Lung microvascular endothelial cell (primary cell): ENCODE data around the gene KIAA1217. TPM values are rescaled to one million over a fixed set of nuclear protein-coding genes. Genes with fewer than 3 reads are reported as not detected.

Experiments
- DNase-seq, 2 donors: peaks; one replicate each; pipeline versions ENCODE4 v3.0.0 to v3.0.0-alpha.2; 2010; ENCODE audit warnings: low read depth in 2 of 2
- total RNA-seq: library from RNA; depleted of rRNA; stranded (reverse); fragments of >200 nt; gene quantifications from 2 replicates; pipeline ENCODE4 v1.2.1, GENCODE V29; 2014

KIAA1217 gene
- total RNA-seq, 1 donor from 2014 or later = 2.8 TPM

DNA sequence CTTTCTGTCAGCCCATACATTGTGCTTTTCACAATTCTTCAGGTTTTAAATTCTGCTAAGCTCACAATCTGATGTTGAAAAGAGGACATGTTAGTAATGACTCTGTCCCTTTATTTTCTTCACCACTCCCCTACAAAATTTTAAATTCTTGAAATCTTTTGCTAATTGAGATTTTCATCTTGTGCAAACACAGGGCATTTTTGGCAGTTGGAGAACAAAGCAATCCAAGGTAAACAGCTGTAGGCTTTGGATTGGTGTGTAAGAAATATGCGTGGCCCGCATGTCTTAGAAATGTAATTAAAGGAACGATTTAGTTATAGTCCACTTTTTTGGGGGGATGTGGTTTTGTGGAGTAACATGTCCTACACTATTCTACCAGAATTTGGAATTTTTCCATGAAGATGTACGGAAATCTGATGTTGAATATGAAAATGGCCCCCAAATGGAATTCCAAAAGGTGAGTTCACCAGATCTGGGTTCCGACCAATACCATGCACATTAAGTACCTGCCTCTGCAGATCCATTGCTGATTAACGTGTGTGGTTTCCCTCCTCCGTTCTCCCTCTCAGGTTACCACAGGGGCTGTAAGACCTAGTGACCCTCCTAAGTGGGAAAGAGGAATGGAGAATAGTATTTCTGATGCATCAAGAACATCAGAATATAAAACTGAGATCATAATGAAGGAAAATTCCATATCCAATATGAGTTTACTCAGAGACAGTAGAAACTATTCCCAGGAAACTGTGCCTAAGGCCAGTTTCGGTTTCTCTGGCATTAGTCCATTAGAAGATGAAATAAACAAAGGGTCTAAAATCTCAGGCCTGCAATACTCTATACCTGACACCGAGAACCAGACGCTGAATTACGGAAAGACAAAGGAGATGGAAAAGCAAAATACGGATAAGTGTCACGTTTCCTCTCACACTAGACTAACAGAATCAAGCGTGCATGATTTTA, 333.7 kb downstream of the KIAA1217 start:
- DNase-seq = peak in 1 of 2 donors; percentile 15

DNA sequence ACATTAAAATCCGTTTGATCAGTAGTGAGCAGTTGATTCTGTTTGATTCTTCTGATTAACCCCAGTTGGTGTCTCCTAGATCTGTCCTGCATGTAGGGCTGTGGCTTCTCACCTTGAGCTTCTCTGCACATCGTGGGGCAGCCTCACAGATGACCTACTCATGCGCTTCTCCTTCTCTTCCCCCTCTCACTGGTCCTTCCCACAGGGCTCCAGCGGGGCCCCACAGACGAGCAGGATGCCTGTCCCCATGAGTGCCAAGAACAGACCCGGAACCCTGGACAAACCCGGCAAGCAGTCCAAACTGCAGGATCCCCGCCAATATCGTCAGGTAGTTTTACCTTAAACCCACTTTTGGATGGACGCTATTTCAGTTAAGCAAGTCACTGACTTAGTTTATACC, 335.8 kb downstream of the KIAA1217 start:
- DNase-seq = no peak

DNA sequence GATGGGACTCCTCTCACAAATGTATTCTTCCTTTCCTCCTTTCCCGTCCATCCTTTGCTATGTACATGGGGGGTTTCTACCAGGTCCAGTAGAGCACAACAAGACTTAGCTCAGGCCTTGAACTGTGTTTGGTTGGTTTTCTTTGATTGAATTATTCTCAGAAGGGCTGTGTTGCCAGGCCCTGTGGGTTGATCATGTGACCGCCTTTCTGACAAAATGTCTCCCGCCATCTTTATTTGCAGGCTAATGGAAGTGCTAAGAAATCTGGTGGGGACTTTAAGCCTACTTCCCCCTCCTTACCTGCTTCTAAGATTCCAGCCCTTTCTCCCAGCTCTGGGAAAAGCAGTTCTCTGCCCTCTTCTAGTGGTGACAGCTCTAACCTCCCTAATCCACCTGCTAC, 336.6 kb downstream of the KIAA1217 start:
- no peak for DNase-seq

DNA sequence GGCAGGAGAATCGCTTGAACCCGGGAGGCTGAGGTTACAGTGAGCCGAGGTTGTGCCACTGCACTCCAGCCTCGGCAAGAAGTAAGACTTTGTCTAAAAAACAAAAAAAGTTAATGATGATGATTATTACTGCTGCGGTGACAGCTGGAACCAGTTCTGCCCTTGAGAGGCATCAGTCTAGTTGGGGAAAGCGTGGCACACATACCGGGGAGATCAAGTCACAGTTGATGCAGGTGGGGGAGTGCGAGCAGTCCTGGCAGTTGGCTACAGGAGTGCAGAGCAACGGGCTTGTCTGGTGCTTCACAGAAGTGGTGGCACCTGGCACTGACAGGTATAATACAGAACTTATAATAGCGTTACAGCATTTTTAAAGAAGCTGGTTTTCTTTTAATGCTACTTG, 341.7 kb downstream of the KIAA1217 start:
- no peak for DNase-seq

DNA sequence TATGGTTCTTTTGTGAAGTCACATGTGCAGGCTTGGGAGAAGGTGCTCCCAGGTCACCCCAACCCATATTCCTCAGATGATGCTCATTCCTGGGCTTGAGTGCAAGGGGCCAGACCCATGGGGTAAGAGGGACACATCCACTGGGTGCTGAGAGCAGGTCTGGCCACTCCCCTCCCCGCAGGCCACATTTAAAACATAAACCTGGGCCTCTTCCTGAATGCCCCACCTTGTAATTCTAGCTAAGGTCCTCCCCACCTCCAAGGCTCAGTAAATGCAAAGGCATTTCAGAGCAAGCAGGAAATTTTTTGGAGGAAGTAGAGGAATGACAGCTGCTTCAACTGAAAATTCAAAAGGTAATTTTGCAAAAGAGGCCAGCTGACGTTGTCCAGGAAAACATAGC, 342.2 kb downstream of the KIAA1217 start:
- DNase-seq = no peak

GRCh38 chr10:24552346-24553016, 343.5 kb downstream of the KIAA1217 start:
- DNase-seq = peak in 1 of 2 donors; percentile 26

DNA sequence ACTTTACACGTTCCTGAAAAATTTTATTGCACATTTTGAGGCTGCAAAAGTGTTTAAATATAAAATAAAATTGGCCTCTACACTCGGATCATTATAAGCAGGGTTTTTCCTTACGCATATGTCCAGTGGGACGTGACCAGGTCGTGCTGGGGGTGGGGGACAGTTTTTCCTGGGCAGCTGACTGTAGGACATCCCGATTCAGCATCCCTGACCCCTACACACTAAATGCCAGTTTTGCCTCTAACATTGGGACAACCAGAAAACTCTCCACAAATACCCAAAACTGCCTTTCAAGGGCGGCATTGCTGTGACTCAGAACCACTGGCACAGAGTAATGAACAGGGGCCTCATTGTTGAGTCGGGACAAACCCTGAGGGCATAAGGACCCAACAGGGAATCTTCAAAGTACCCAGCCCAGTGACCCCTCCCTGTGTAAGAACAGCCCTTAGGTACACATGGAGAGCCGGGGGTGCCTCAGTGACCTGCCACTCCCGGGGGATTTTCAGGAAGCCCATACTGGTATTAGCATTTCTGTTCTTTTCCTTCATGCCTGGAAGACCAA, 344.2 kb downstream of the KIAA1217 start:
- DNase-seq = no peak

- no peak for DNase-seq
These were observed 345.1 kb downstream of the KIAA1217 start for GRCh38 chr10:24554036-24554435.

GRCh38 chr10:24556126-24556749, 347.3 kb downstream of the KIAA1217 start:
- DNase-seq = no peak

- DNase-seq = peak; percentile 55 to 78
These were observed 348.1 kb downstream of the KIAA1217 start for GRCh38 chr10:24556750-24557742.

DNA sequence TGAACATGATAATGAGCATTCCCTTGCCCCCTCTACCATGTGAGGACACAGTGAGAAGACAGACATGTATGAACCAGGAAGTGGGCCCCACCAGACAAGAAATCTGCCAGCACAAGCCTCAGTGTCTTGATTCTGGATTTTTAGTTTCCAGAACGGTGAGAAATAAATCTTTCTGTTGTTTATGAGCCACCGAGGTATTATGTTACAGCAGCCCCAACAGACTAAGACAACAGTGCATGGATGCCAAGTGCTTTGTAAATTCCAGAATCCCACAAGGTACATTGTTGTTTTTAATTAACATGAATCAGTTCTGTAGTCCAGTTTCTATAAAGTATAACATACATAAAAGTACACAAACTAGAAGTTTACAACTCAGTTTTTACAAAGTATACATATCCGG, 352.5 kb downstream of the KIAA1217 start:
- DNase-seq = no peak

DNA sequence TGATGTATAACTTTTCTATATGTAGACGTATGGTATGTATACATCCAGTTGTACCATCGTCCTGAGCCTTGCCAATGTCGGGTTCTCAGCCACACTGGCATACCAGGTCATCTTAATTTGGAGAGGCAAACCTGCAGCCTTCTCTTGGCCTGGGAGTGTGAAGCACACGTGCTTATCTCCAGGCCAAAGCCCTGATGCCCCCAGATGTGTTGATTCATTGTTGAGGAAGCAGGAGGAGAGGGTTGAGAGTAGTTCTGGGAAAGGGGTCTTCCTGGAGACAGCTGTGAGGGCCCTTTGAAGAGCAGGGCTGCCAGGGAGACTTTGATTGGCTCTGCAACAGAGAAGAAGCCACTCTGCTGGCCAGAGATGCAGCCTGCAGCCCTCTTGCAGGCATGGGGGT, 359.1 kb downstream of the KIAA1217 start:
- DNase-seq = no peak

DNA sequence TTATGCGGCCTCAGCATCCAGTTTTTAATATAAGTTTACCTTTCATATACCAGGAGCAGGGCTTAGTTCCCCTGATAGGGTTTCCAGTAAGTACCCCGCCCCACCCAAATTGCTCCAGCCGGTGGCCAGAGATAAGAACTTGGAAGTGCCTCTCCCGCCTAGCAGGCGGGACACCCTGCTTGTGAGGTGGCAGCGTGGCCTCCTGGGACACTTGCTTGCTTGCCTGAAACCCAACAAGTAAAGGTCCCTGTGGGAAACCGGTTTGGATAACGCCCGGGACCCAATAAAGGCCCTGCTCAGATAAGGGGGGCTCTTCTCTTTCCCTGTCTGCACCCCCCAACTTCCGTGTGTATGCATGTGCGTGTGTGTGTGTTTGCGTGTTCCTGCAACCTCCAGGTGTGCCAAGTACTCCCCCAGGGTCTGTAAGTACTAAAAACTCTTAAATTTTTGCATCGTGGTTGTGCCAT, 360.4 kb downstream of the KIAA1217 start:
- DNase-seq = no peak

DNA sequence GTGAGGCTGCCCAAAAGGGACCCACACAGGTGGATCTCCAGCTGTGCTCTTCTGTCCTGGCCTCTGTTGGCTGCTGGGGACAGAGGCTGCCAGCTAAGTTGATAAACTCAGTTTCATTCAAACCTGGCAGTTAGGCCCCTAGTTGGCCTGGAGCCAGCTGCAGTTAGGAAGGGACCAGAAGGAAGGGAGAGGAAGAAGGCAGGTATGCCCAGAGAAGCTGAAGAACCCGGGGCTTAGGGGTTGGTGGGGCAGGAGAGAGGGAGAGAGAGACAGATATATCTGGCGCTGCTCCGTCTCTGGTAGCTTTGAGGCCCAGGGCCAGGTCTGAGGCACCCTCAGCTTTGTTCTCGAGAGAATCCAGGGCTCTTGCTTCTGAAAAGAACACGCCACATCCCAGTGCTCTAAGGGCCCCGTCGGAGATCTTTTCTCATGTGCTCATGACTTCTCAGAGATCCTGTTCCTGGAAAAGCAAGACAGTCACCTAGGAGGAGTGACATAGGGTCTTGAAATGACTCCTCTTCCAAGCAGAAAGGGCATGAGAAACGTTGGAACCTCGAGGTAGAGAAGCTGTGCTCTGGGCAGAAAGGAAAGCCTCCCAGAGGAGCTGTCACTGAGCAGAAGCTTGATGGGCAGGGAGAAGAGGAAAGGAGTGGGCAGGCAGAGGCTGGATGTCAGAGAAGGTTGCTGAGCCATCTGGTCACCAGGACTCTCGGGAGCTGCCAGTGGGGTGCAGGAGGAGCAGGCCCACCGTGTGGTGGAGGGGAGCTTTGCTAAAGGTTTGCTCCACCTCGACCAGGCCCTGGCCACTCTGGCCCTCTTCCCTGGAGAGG, 361.1 kb downstream of the KIAA1217 start:
- no peak for DNase-seq

DNA sequence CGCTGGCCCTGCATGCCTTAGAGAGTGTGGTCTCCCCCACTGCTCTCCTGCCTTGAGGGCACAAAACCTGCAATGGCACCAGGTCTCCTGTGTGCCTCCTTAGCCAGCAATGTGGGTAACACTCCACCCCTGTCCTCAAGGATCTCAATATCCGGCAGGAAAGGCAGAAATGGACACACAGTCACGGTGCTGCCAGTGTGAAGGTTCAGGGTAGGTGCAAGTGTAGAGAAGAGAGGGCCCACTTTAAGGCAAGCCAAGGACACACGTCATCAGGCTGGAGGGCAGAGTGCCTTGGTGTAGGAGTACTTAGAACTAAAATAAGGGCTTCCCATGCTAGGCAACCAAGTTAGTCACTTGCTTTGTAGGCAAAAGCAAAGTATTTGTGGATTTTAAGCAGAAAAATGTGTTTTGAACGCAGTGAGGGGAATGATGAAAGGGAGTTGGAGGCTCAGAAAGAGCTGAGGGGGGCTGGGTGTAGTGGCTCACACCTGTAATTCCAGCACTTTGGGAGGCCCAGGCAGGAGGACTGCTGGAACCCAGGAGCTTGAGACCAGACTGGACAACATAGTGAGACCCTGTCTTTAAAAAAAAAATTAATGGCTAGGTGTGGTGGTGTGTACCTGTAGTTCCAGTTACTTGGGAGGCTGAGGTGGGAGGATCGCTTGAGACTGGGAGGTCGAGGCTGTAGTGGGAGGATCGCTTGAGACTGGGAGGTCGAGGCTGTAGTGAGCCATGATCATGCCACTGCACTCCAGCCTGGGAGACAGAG, 361.9 kb downstream of the KIAA1217 start:
- no peak for DNase-seq

DNA sequence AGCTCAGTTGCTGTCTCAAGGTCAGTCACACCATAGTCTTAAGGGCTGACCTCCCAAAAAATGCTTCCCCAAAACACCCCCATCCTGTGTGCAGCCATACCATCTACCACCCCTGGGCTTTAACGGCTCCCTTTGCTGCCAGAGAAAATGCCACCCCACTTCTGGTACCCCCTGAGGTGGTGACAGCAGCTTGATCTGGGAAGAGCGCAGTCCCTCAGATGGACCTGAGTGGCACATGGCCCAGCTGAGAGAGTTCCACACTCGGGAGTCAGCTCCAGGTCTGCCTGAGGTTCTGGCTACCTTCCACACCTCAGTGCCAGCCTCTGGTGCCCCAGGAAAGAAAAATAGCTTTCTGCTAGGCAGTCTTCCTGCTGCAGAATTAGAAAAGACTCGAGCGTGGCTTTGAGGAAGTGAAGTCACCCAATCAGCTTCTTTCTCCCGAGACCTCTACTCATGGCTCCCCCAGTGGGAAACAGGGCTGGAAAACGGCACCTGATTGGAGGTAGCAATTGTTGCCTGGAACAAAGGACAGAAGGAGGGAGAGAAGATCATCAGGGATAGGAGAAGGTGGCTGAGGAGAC, 363.0 kb downstream of the KIAA1217 start:
- DNase-seq = no peak

- no peak for DNase-seq
These were observed 365.2 kb downstream of the KIAA1217 start for GRCh38 chr10:24574161-24574560.

DNA sequence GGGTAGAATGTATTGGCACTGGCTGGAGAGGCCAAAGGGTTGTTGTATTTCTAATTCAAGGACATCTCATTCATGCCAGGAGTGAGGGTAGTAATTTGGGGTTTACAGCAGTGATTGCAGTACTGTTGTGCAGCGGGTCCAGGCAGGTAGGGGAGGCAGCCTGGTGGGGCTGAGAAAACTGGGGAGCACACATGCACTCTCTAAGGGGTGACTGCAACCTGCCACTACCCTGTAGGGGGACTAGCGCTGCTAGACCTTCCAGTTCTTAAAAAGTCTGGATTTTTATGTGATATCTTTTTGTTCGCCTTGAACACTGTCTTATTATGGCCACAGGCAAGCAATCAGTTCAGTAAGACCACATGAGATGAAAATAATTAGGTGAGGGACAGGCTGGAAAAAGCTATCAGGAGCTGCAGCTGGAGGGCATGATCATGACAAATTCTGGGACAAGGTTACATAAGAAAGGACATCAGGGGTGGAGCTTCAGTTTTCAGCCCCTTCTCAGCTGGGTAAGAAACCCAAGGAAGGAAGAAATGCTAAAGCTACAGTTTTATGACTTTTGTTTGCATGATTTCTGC, 365.7 kb downstream of the KIAA1217 start:
- no peak for DNase-seq
